ENCODE results near the gene ARSK.

ARSK gene

GRCh38 chr5:95565280-95565920, 10.5 kb downstream of the ARSK start:
- DNase-seq, result no peak

DNA sequence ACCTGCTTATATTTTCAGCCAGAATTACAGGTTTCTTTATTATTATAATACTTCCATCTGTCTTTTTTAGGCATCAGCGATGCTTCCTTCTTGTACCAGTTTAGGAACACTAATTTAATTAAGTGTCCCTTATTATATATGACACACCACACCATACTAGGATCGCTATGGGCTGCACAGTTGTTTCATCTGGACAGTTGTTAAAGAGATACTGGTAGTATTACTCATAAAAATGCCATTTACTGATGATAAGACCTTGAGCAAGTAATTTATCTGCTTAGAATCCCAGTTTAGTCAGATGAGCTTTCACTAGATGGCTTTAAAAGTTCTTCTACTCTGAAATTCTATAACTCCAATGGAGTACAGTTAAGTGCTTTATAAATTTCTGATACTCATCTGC, 17.1 kb downstream of the ARSK start:
- DNase-seq, result no peak

DNA sequence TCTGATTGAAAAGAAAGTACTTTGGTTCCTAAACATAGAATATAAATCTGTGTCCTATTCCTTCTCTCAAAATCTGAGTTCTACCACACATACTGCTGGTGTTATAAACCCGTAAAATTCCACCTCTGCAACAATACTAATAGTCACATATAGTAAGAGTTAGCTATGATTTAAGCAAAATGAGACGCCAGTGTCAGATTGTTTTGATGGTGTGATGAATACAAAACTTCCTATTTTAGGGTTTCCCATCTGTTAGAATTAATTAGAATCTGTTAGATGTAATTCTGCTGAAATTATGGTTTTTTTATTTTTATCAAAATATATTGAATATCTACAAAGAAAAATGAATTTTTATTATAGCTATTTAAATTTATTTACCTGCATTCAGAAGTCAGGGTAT, 26.7 kb downstream of the ARSK start:
- DNase-seq, result no peak

GRCh38 chr5:95583992-95584391, 29.1 kb downstream of the ARSK start:
- DNase-seq, result no peak

DNA sequence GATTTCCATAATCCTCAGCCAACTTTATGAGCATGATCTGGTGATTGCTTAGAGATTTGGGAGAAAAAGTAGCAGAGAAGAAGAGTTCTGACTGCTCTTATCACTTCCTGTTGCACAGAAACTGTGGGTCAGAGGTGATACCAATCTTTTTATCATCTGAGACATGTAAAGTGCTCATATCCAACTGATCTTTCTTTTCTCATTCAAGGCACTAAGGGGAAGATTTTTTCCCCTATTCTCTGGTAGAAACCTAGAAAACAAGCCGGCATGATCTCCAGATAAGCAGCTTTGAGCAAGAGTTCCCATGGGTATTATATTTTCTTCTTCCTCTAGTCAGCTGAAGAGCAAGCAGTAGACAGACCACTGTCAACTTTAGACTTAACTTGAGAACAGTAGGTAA, 36.0 kb downstream of the ARSK start:
- no peak for DNase-seq

DNA sequence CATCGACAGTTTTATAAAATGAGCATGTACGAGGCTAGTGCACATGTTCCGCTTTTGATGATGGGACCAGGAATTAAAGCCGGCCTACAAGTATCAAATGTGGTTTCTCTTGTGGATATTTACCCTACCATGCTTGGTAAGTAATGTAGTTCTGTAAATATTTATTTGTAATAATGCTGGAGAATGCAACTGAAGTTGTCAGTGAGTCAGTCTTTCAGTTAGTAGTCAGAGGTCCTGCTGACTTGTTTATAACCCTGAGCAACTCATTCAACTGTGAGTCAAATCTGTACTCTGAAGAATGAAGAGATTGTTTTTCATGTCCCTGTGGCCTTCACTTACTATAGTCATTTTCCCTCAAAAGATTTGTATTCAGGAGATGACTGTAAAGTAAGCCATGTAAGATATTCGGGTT, 36.6 kb downstream of the ARSK start:
- DNase-seq, result no peak

GRCh38 chr5:95595289-95595931, 40.5 kb downstream of the ARSK start:
- DNase-seq, result no peak

DNA sequence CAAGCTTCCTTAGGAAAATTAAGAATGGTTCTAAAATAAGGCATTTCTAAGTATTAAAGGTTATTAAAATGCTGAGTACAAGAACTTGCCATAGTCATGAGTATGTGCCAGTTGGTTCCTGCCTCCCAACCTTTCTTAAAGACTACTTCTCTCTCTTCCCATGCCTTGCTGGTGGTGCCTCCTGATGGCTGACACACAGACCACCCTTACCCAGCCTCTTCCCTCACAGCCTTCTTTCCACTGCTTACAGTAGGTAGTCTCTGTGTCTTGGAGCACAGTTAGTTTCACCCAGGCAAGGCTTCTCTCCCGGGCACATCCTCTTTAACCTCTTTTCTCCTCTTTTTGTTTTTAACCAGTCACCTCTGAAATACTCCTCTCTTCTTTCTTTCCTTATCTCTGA, 44.4 kb downstream of the ARSK start:
- DNase-seq, result no peak

DNA sequence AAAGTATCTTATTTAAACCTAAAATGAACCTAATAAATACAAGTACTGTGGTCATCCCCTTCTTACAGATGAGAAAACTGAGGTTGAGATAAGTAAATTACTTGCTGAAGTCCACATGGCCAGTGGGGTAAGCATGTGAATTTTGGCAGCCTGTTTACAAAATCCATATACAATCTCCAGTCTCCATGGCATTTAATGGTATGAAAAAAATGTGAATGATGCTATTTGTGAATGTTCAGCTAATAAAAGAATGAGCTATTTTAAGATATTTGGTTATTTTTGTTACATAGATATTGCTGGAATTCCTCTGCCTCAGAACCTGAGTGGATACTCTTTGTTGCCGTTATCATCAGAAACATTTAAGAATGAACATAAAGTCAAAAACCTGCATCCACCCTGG, 45.7 kb downstream of the ARSK start:
- no peak for DNase-seq

- DNase-seq, result no peak
Observed at GRCh38 chr5:95605786-95606185, 50.9 kb downstream of the ARSK start.

- DNase-seq, result no peak
Observed at GRCh38 chr5:95606419-95606818, 51.5 kb downstream of the ARSK start.

GRCh38 chr5:95609711-95610110, 54.8 kb downstream of the ARSK start:
- DNase-seq, result no peak

DNA sequence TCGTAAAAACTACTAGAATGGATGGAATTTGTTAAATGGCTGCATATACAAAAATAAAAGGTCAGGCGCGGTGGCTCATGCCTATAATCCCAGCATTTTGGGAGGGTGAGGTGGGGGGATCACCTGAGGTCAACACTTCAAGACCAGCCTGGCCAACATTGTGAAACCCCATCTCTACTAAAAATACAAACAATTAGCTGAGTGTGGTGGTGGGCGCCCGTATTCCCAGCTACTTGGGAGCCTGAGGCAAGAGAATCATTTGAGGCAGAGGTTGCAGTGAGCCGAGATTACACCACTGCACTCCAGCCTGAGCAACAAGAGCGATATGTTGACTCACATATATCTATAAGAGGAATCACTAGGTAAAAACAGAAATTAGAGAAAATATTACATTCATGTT, 55.6 kb downstream of the ARSK start:
- no peak for DNase-seq

- DNase-seq, result no peak
Observed at GRCh38 chr5:95611396-95611795, 56.5 kb downstream of the ARSK start.

GRCh38 chr5:95613514-95613913, 58.6 kb downstream of the ARSK start:
- DNase-seq, result no peak

DNA sequence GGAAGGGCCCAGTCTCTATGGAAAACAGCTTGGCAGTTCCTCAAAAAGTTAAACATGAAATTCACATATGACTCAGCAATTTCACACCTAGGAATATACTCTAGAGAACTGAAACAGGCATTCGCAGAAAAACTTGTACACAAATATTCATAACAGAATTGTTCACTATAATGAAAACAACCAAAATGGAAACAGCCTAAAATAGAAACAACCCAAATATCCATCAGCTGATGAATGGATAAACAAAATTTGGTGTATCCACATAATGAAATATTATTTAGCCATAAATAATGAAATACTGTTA, 60.2 kb downstream of the ARSK start:
- no peak for DNase-seq

DNA sequence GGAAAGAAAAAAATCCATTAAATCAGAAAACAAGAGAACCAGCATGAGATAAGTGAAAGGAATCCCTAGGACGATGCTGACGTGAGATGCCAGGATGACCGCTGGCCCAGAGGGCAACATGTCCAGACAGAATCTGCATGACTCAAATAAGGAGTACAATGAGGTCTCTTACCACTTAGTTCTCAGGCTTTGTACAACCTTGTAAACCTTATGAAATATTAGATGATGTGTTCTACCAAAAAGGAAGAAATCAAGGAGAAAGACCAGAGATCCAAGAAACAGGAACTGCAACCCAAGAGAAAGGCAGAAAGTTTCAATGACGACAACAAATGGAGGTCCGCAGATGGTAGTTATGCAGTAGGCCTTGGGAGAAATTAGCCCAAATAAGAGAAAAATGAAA, 62.2 kb downstream of the ARSK start:
- no peak for DNase-seq

GRCh38 chr5:95619096-95619495, 64.2 kb downstream of the ARSK start:
- no peak for DNase-seq

GRCh38 chr5:95619514-95620029, 64.7 kb downstream of the ARSK start:
- DNase-seq, result no peak

DNA sequence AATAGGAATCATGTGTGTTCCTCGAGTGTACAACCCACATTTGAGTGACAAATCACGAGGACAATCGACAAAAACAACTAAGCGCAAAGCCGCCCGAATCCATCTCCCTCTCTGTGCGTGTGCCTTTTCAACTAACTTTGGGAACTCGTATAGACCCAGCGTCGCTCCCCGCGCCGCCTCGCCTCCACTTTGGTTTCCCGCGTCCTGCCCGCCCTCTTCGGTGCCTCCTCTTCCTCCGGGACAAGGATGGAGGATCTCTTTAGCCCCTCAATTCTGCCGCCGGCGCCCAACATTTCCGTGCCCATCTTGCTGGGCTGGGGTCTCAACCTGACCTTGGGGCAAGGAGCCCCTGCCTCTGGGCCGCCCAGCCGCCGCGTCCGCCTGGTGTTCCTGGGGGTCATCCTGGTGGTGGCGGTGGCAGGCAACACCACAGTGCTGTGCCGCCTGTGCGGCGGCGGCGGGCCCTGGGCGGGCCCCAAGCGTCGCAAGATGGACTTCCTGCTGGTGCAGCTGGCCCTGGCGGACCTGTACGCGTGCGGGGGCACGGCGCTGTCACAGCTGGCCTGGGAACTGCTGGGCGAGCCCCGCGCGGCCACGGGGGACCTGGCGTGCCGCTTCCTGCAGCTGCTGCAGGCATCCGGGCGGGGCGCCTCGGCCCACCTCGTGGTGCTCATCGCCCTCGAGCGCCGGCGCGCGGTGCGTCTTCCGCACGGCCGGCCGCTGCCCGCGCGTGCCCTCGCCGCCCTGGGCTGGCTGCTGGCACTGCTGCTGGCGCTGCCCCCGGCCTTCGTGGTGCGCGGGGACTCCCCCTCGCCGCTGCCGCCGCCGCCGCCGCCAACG, 65.3 kb downstream of the ARSK start, which contains the start of gene GPR150:
GPR150 (plus strand) TSS at position 58 of the 840 bp plus-strand sequence; CDS start at position 247, 189 bp downstream.
- DNase-seq, result no peak

GRCh38 chr5:95620870-95621838, 66.3 kb downstream of the ARSK start:
- DNase-seq, result no peak

DNA sequence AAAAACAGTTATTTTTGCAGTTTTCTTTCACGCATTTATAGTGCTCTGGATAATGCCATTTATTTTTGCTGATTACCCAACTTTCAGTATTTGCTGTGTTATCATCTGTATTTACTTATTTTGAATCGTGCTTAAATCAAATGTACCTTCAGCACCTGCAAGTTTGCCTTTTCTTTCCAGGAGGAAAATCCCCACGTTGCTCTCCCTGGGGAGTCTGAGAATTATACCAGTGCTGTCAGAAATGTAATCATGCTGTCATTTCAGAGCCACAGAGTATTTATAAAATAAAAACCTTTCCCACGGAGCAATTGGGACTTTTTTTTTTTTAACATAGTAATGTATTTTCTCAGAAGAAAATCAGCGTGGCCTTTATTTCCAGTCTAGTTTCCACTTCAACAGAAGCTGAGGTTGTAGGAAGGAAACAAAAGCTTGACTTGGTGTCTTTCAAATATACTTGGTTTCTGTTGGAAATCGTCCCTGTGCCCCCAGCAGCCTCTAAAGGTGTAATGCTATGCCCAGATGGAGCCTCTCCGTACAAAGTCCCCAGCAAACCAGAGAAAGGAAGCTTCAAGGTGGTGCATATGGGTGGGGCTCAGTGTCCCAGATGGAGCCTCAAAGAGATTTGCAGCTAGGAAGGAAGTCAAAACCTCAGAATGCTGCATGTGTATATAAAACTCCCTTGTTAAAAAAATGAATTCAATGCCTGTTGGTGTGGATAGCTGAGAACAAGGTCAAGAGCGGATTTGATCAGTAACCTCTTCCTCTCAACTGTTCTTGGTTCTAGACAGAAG, 67.1 kb downstream of the ARSK start:
- no peak for DNase-seq

Data from NCI-H187 treated with DMSO at 0.1 percent for 48 hours (cell line).